OCI-LY7 (cell line): Measurements from ENCODE around the gene SLC30A9. TPM values are rescaled to one million over a fixed set of nuclear protein-coding genes. Genes with fewer than 3 reads are reported as not detected.

Source experiments
- BruUV-seq: library from RNA; stranded (reverse); fragments of 400-500 nt; replicated peaks from 2 replicates; lab custom pipeline; 2021; lab: Mats Ljungman, UMichigan
- CTCF ChIA-PET: fragments of 300-600 bp; sonication (Branson Sonifier 250); formaldehyde crosslinking; loops from one replicate; lab custom pipeline; 2022; ENCODE audit warnings: antibody characterized with exemption; ENCODE audit not compliant: unreplicated experiment; lab: Charles Lee
- POLR2A ChIA-PET: fragments of 300-600 bp; sonication (Branson Sonifier 250); formaldehyde crosslinking; loops from one replicate; lab custom pipeline; 2022; ENCODE audit warnings: antibody characterized with exemption; lab: Charles Lee
- DNase-seq: peaks from one replicate; pipeline ENCODE4 v3.0.0-alpha.2; 2015; ENCODE audit warnings: low spot score
- H2AFZ ChIP-seq: fragments of 200-600 bp; sonication (generic), shearing (Covaris generic); 2 replicates; pipeline ENCODE4 v1.6.1; 2014; ENCODE audit warnings: mild to moderate bottlenecking, antibody characterized with exemption, low read length, moderate library complexity
- H3K27ac ChIP-seq: fragments of 200-600 bp; sonication (generic); 2 replicates; pipeline ENCODE4 v1.5.1; 2014; ENCODE audit warnings: mixed run types, low read depth, mild to moderate bottlenecking, moderate library complexity, low read length, inconsistent platforms; ENCODE audit not compliant: poor library complexity, severe bottlenecking
- H3K36me3 ChIP-seq: fragments of 200-600 bp; sonication (generic); 2 replicates; pipeline ENCODE4 v1.6.1; 2014; ENCODE audit warnings: mild to moderate bottlenecking, antibody characterized with exemption, low read length, moderate library complexity, mixed read lengths; ENCODE audit not compliant: insufficient read depth
- H3K4me1 ChIP-seq: fragments of 200-600 bp; sonication (generic); 2 replicates; pipeline ENCODE4 v1.5.1; 2014; ENCODE audit warnings: mild to moderate bottlenecking, low read length; ENCODE audit not compliant: insufficient read depth, poor library complexity, severe bottlenecking
- H3K4me2 ChIP-seq: fragments of 200-600 bp; sonication (generic); 2 replicates; pipeline ENCODE4 v1.6.1; 2014; ENCODE audit warnings: mild to moderate bottlenecking, low read length
- H3K4me3 ChIP-seq: fragments of 200-600 bp; sonication (generic); 2 replicates; pipeline ENCODE4 v1.5.1; 2014; ENCODE audit warnings: mild to moderate bottlenecking, low read depth, low read length; ENCODE audit not compliant: poor library complexity, severe bottlenecking
- H3K79me2 ChIP-seq: fragments of 200-600 bp; sonication (generic); 2 replicates; pipeline ENCODE4 v1.6.1; 2016; ENCODE audit warnings: low read depth, mild to moderate bottlenecking, low read length, moderate library complexity, mixed read lengths; ENCODE audit not compliant: insufficient read depth
- H3K9me2 ChIP-seq: fragments of 200-600 bp; sonication (generic); 2 replicates; pipeline ENCODE4 v1.6.1; 2016; ENCODE audit warnings: mild to moderate bottlenecking, low read length, mixed read lengths; ENCODE audit not compliant: insufficient read depth
- H3K9me3 ChIP-seq: fragments of 200-600 bp; sonication (generic); 2 replicates; pipeline ENCODE4 v1.6.1; 2014; ENCODE audit warnings: mild to moderate bottlenecking, mixed run types, low read length, mixed read lengths
- H4K20me1 ChIP-seq: fragments of 200-600 bp; sonication (generic); 2 replicates; pipeline ENCODE4 v1.6.1; 2014; ENCODE audit warnings: mild to moderate bottlenecking, antibody characterized with exemption, low read length, moderate library complexity, mixed read lengths; ENCODE audit not compliant: insufficient read depth
- CTCF ChIP-seq: fragments of 200-600 bp; sonication (generic); conservative IDR thresholded peaks from 2 replicates; pipeline ENCODE4 v1.5.1; 2014; ENCODE audit warnings: mild to moderate bottlenecking, antibody characterized with exemption, low read length, moderate library complexity, mixed read lengths
- EZH2phosphoT487 ChIP-seq: fragments of 200-600 bp; sonication (generic); IDR thresholded peaks from 2 replicates; pipeline ENCODE4 v1.6.1; 2018; ENCODE audit warnings: low read depth, borderline replicate concordance, mild to moderate bottlenecking, mixed run types, antibody characterized with exemption, low read length, moderate library complexity, mixed read lengths
- intact Hi-C: fragments of 100-400 bp; cut with micrococcal nuclease; formaldehyde crosslinking; loops from one replicate; pipeline ENCODE4 v1.10.0; 2022; ENCODE audit not compliant: unreplicated experiment
- total RNA-seq, 2 experiments: library from RNA; depleted of rRNA in 1 of 2; stranded (reverse); fragments of >200 nt in 1 of 2; shearing (Covaris generic) in 1 of 2; gene quantifications; 2 replicates each; pipeline ENCODE4 v1.2.3, GENCODE V29; 2014 to 2022

Gene SLC30A9
- total RNA-seq, 2 experiments from 2014 or later, result 33.8 to 40.8 TPM

- CTCF ChIA-PET, result no interaction called here
- BruUV-seq, result no TSS peak
- intact Hi-C loops, result no loop called here
- H4K20me1 ChIP-seq, result no peaks in the 10 kb centered on the region
- no peaks in the 10 kb centered on the region for H3K9me3 ChIP-seq
- H3K4me3 ChIP-seq, result no peak overlapping the region
- H3K36me3 ChIP-seq, result no peaks in the 10 kb centered on the region
- no peaks in the 10 kb centered on the region for H3K9me2 ChIP-seq
- H3K4me2 ChIP-seq, result no peak overlapping the region
- no peaks in the 10 kb centered on the region for H3K4me1 ChIP-seq
- H3K27ac ChIP-seq, result no peak overlapping the region
- H3K79me2 ChIP-seq, result no peaks in the 10 kb centered on the region
- DNase-seq, result no peak
- POLR2A ChIA-PET, result no interaction called here
- no peak overlapping the region for H2AFZ ChIP-seq
- TF ChIP-seq EZH2phosphoT487 (no peak), CTCF (no peak)
Observed at GRCh38 chr4:41982716-41983115, 7.6 kb upstream of the SLC30A9 start.

DNA sequence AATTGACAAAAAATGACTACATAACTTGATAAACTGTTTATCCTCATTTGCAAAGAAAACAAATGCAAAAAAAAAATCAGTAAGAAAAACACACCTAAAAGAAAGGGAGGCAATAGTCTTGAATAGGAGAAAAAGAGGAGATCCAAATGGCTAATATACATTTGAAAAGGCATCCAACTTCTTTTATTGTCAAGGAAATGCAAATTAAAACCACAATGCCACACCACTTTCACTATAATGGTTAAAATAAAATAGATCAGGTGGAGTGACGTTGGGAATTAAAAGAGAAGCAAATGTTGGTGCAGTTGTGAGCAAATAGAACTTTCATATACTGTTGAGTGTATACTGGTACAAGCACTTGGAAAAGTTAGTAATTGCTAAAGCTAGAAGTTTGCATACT lies 5.2 kb upstream of the SLC30A9 start:
- TF ChIP-seq EZH2phosphoT487 (no peak), CTCF (no peak)
- CTCF ChIA-PET, result no interaction called here
- no peaks in the 10 kb centered on the region for H4K20me1 ChIP-seq
- H3K27ac ChIP-seq, result no peak overlapping the region
- no peaks in the 10 kb centered on the region for H3K9me2 ChIP-seq
- intact Hi-C loops, result no loop called here
- POLR2A ChIA-PET, result no interaction called here
- no peaks in the 10 kb centered on the region for H3K79me2 ChIP-seq
- no peaks in the 10 kb centered on the region for H3K36me3 ChIP-seq
- BruUV-seq, result no TSS peak
- H2AFZ ChIP-seq, result no peak overlapping the region
- peaks cover 12% of the 10 kb centered on the region for H3K4me1 ChIP-seq
- no peak overlapping the region for H3K4me2 ChIP-seq
- DNase-seq, result no peak
- no peak overlapping the region for H3K4me3 ChIP-seq
- H3K9me3 ChIP-seq, result no peaks in the 10 kb centered on the region

DNA sequence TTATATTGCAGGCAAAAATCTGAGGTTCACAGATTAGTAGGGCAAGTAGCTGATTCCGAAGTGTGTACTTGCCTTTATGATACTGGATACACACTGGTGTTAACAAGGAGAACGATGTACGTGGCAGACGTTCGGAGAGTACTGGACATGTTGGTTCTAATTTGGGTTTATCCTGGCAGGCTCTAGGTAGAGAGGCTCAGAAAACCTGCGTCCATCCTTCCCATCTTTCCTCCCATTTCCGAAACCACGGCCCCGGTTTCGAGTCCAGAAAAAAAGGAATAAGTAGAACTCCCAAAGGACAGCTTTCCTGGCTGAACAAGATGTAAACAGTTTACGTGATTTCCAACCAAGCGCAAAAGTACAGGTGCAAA lies 351 bp upstream of the SLC30A9 start:
- ChIA-PET CTCF (no interaction called here), POLR2A (interaction anchor here (0.6 to 1.8 kb wide), 5 partner anchors 11 to 936 kb away, joined by 3 to 8 read pairs (median 3); partner anchors contain the start of gene BEND4)
- Histone ChIP-seq H4K20me1 (0 out of 2 replicates have a peak, but pooled peaks cover 5% of the 10 kb centered on the region), H3K4me2 (peak overlapping the region; percentile 91), H2AFZ (peak overlapping the region; percentile 91), H3K9me2 (no peaks in the 10 kb centered on the region), H3K79me2 (peaks cover 28% of the 10 kb centered on the region), H3K27ac (no peak overlapping the region), H3K9me3 (no peaks in the 10 kb centered on the region), H3K4me1 (peaks cover 26% of the 10 kb centered on the region), H3K4me3 (peak overlapping the region; percentile 94), H3K36me3 (no peaks in the 10 kb centered on the region)
- no peak for TF ChIP-seq EZH2phosphoT487
- no peak for TF ChIP-seq CTCF
- intact Hi-C loops, result loop anchor here (2.0 to 5.0 kb wide), 2 partner anchors 55 to 162 kb away; partner anchors contain the start of genes BEND4 and TMEM33
- DNase-seq, result no peak
- no TSS peak for BruUV-seq
